ENCODE measurements around the gene STK10. TPM values are rescaled to one million over a fixed set of nuclear protein-coding genes. Genes with fewer than 3 reads are reported as not detected.
A peak's percentile ranks its signal among the peaks of the same experiment; 100 is the strongest.

STK10 gene
- total and polyA plus RNA-seq, 8 donors = 6.6 to 86.6 (median 14.8) TPM

DNA sequence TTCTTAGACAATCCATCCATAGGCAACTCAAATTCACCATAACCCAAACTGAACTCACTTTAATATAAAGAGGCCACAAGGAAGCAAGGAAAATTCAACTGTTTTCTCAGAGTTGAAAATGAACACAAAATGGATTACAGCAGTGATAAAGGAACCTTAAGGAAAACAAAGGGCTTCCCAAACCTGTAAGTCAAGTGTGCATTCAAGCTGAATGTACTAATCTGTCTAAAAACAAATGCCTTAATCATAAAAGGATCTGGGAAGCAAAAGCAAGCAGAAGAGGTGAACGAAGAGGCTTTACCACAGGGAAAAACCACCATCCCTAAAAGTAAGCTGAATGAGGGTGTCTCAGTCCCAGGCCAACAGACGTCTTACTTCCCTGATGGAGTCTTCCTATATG, 195.2 kb downstream of the STK10 start:
- no peaks in the 10 kb centered on the region for H3K9me3 ChIP-seq
- no peaks in the 10 kb centered on the region for H3K27me3 ChIP-seq
- peak in 1 of 2 donors; percentile 23 for DNase-seq
- H3K36me3 ChIP-seq = peaks cover 4 to 38% (median 13%) of the 10 kb centered on the region in 4 donors
- H3K27ac ChIP-seq = peak overlapping the region in 1 of 5 donors; percentile 40
- H3K4me1 ChIP-seq = peaks cover 41 to 91% (median 70%) of the 10 kb centered on the region in 4 donors
- TF ChIP-seq, protein P1, sequence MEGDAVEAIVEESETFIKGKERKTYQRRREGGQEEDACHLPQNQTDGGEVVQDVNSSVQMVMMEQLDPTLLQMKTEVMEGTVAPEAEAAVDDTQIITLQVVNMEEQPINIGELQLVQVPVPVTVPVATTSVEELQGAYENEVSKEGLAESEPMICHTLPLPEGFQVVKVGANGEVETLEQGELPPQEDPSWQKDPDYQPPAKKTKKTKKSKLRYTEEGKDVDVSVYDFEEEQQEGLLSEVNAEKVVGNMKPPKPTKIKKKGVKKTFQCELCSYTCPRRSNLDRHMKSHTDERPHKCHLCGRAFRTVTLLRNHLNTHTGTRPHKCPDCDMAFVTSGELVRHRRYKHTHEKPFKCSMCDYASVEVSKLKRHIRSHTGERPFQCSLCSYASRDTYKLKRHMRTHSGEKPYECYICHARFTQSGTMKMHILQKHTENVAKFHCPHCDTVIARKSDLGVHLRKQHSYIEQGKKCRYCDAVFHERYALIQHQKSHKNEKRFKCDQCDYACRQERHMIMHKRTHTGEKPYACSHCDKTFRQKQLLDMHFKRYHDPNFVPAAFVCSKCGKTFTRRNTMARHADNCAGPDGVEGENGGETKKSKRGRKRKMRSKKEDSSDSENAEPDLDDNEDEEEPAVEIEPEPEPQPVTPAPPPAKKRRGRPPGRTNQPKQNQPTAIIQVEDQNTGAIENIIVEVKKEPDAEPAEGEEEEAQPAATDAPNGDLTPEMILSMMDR (IDR thresholded peaks at IDR 0.05) = no peak
- TF ChIP-seq POLR2A (IDR thresholded peaks at IDR 0.05) (no peak), EP300 (IDR thresholded peaks at IDR 0.05) (no peak), POLR2AphosphoS5 (IDR thresholded peaks at IDR 0.05) (no peak)
- no peak overlapping the region for H3K4me3 ChIP-seq
- WGBS, 5 donors = 39 to 68% (median 57%) methylated on average over 2 of the region's 2 CpGs
- intact Hi-C loops (cut with DNase I; ENCODE audit: low total_unique reads) = no loop called here

DNA sequence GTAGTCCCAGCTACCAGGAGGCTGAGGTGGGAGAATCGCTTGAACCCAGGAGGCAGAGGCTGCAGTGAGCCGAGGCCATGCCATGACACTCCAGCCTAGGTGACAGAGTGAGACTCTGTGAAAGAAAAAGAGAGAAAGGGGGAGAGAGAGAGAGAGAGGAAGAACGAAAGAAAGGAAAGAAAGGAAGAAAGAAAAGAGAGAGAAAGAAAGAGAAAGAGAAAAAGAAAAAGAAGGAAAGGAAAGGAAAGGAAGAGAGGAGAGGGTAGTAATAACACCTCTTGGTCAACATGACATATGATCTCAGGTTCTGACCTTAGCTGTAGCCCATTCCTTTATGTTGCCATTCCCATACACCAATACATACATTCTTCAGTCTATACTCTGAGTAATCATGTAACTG, 195.7 kb downstream of the STK10 start:
- H3K36me3 ChIP-seq = peaks cover 4 to 38% (median 13%) of the 10 kb centered on the region in 4 donors
- 89 to 95% (median 93%) methylated on average over 3 of the region's 3 CpGs for WGBS, 5 donors
- H3K27ac ChIP-seq = peak overlapping the region in 1 of 5 donors; percentile 40
- no peak for TF ChIP-seq EP300 (IDR thresholded peaks at IDR 0.05)
- no peak for TF ChIP-seq POLR2AphosphoS5 (IDR thresholded peaks at IDR 0.05)
- no peak for TF ChIP-seq POLR2A (IDR thresholded peaks at IDR 0.05)
- TF ChIP-seq, protein P1 (IDR thresholded peaks at IDR 0.05) = no peak
- intact Hi-C loops (cut with DNase I; ENCODE audit: low total_unique reads) = no loop called here
- H3K9me3 ChIP-seq = no peaks in the 10 kb centered on the region
- no peaks in the 10 kb centered on the region for H3K27me3 ChIP-seq
- no peak for DNase-seq
- no peak overlapping the region for H3K4me3 ChIP-seq
- H3K4me1 ChIP-seq = peaks cover 41 to 91% (median 72%) of the 10 kb centered on the region in 4 donors

Other genes starting within 250 kb of the STK10 start
- 100 to 1,000 TPM in 3 of 5 donors, 10 to 100 TPM in 1, 1 to 10 TPM in 1; 4.3 to 117 (median 101) TPM for gene FBXW11, start 181.6 kb downstream of the STK10 start, total RNA-seq
- gene FBXW11, start 181.6 kb downstream of the STK10 start, polyA plus RNA-seq = 10 to 100 TPM in 2 of 3 donors, 1 to 10 TPM in 1; 9.0 to 29.3 (median 19.9) TPM
- gene EFCAB9, start 5.9 kb upstream of the STK10 start, total RNA-seq = not detected
- not detected for gene EFCAB9, start 5.9 kb upstream of the STK10 start, polyA plus RNA-seq
- gene UBTD2, start 95.5 kb upstream of the STK10 start, total RNA-seq = 10 to 100 TPM in 3 of 5 donors, 1 to 10 TPM in 2; 1.8 to 48.5 (median 17.7) TPM
- gene UBTD2, start 95.5 kb upstream of the STK10 start, polyA plus RNA-seq = 10 to 100 TPM in 2 of 3 donors, 1 to 10 TPM in 1; 7.6 to 17.7 (median 15.7) TPM

All from stomach (tissue), 9 donors.